ENCODE data around the gene OR10T2.
"Not testable (repeated sequence)": the region's sequence is repeated elsewhere in the genome, so short reads cannot be mapped to it uniquely, and the experiment has no call there.

DNA sequence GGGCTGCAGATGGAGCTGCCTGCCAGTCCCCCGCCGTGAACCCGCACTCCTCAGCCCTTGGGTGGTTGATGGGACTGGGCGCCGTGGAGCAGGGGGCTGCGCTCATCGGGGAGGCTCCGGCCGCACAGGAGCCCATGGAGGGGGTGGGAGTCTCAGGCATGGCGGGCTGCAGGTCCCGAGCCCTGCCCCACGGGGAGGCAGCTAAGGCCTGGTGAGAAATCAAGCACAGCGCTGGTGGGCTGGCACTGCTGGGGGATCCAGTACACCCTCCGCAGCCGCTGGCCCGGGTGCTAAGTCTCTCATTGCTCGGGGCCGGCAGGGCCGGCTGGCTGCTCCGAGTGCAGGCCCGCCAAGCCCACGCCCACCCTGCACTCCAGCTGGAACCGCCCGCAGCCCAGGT lies 50.3 kb downstream of the OR10T2 start:
- TF ChIP-seq, protein P1, sequence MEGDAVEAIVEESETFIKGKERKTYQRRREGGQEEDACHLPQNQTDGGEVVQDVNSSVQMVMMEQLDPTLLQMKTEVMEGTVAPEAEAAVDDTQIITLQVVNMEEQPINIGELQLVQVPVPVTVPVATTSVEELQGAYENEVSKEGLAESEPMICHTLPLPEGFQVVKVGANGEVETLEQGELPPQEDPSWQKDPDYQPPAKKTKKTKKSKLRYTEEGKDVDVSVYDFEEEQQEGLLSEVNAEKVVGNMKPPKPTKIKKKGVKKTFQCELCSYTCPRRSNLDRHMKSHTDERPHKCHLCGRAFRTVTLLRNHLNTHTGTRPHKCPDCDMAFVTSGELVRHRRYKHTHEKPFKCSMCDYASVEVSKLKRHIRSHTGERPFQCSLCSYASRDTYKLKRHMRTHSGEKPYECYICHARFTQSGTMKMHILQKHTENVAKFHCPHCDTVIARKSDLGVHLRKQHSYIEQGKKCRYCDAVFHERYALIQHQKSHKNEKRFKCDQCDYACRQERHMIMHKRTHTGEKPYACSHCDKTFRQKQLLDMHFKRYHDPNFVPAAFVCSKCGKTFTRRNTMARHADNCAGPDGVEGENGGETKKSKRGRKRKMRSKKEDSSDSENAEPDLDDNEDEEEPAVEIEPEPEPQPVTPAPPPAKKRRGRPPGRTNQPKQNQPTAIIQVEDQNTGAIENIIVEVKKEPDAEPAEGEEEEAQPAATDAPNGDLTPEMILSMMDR (IDR thresholded peaks at IDR 0.05; ENCODE audit: insufficient read depth, low read length) = not testable (repeated sequence)
- TF ChIP-seq REST (IDR thresholded peaks at IDR 0.05; ENCODE audit: insufficient replicate concordance, low read depth) = not testable (repeated sequence)

Measured in HL-60 (cell line).